Upper lobe of left lung (tissue), 4 donors: ENCODE data around the gene PRR14.

ENCODE experiments used
- EP300 ChIP-seq, 4 donors: sonication (generic); formaldehyde crosslinking; IDR thresholded peaks; one replicate each; pipeline ENCODE4 v1.5.1; 2017; ENCODE audit warnings: antibody characterized with exemption in 4 of 4, control low read depth in 2 of 4
- POLR2A ChIP-seq, 4 donors: fragments of 450-650 bp; IDR thresholded peaks; one replicate each; pipeline ENCODE4 v1.5.1; 2016 to 2017; ENCODE audit warnings: antibody characterized with exemption in 4 of 4, mild to moderate bottlenecking in 2 of 4
- POLR2AphosphoS5 ChIP-seq, 2 donors: sonication (generic); formaldehyde crosslinking; IDR thresholded peaks; one replicate each; pipeline ENCODE4 v1.5.1; 2017; ENCODE audit warnings: antibody characterized with exemption in 2 of 2
- TF ChIP-seq, protein P1 (sequence below), 6 experiments: fragments of 450-650 bp in 4 of 6; fragments of 200-600 bp in 2 of 6; sonication (generic) in 2 of 6; IDR thresholded peaks; one replicate each; pipeline ENCODE4 v1.5.1; 2016 to 2019; ENCODE audit warnings: antibody characterized with exemption in 6 of 6

DNA sequence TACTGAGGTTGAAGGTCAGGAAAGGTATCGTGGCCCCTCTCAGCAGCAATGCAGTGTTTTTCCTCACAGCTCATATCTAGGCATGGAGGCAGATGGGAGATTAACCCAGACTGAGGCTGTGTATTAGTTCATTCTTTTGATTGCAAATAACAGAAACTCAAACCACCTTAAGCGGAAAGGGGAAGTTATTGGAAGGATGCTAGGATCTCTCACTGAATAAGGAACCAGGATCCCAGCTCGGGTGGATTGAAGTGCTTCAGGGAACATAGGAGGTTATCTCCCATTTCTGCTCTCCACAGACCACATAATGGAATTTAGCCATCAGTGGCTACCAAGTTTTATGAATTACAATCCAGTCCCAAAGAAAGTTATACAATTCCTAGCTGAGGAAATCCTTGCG lies 48.8 kb upstream of the PRR14 start:
- TF ChIP-seq, protein P1, sequence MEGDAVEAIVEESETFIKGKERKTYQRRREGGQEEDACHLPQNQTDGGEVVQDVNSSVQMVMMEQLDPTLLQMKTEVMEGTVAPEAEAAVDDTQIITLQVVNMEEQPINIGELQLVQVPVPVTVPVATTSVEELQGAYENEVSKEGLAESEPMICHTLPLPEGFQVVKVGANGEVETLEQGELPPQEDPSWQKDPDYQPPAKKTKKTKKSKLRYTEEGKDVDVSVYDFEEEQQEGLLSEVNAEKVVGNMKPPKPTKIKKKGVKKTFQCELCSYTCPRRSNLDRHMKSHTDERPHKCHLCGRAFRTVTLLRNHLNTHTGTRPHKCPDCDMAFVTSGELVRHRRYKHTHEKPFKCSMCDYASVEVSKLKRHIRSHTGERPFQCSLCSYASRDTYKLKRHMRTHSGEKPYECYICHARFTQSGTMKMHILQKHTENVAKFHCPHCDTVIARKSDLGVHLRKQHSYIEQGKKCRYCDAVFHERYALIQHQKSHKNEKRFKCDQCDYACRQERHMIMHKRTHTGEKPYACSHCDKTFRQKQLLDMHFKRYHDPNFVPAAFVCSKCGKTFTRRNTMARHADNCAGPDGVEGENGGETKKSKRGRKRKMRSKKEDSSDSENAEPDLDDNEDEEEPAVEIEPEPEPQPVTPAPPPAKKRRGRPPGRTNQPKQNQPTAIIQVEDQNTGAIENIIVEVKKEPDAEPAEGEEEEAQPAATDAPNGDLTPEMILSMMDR (IDR thresholded peaks at IDR 0.05) = no peak
- TF ChIP-seq POLR2AphosphoS5 (IDR thresholded peaks at IDR 0.05) = no peak
- TF ChIP-seq POLR2A (IDR thresholded peaks at IDR 0.05) = no peak
- no peak for TF ChIP-seq EP300 (IDR thresholded peaks at IDR 0.05)
